Measurements from ENCODE around the gene BRWD1. TPM values are rescaled to one million over a fixed set of nuclear protein-coding genes. Genes with fewer than 3 reads are reported as not detected.

The BRWD1 gene
- 42.7 and 46.9 TPM in 2 replicates for total RNA-seq

DNA sequence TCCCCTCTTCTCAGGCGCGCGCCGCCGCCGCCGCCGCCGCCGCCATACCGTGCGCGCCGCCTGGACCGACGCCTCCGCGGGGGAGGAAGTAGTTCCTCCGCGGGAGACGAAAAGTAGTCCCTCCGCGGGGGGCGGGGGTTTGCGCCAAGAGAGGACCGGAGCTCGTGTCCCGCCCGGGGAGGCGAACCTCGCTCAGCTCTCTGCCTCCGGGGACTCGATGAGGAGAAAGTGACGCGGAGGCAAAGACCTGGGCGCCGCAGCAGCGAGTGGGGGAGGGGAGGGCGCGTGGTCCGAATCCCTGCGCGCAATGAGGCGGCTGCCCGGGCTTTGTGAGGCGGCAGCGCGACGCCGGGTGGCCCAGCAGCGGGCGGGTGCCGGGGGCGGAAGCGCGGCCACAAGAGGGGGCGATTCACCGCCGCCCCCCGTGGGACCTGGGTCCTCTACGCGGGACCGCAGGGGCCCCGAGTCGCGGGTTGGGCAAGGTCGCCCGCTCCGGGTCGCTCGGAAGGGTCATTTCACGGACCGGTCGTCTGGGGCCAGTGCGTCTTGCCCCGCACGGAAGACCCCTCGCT, at the start of gene BRWD1:
Gene BRWD1, minus strand, starts transcription at position 62 of the 572 bp plus-strand sequence. CDS start 141 bp downstream, outside the sequence.

DNA sequence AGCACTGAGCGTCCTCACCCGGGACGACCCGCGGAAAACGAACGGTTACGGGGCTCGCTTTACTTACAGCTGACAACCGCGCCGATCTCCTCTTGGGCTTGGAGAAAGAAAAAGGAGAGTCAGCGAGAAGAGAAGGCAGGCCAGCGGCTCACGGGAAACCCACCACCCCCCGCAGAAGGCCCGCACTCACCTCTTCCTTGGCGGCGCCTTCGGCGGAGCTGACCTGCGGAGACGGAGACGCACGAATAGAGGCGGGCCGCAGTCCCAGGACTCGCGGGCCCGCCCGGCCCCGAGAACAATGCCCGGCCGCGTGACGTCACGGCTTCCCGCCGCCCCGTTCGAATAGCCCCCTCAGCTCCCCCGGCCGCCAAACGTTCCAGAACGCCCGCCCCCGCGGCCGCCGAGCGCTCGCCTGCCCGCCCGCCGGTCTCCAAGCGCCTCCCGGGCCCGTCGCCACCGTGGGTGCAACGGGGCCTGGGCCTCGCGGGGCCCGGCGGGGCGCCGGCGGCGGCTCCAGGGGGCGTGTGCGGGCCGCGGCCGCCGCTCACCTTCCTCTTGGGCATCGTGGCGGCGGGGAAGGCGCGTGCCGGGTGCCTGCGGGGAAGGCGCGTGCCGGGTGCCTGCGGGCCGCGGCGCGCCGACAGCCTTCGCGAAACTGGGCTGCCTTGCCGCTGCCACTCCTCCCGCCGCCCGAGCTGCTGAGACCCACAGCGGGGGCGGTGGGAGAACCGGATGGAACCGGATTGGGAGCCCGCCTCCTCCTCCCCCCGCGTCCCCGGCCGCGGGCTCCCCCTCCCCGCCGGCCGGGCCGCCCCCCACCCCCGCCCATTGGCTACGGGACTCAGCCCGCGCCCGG, 35.2 kb upstream of the BRWD1 start, which contains the start of gene HMGN1:
Gene HMGN1, minus strand, starts transcription at position 734 of the 856 bp plus-strand sequence. Its CDS starts 171 bp downstream, at position 563.

DNA sequence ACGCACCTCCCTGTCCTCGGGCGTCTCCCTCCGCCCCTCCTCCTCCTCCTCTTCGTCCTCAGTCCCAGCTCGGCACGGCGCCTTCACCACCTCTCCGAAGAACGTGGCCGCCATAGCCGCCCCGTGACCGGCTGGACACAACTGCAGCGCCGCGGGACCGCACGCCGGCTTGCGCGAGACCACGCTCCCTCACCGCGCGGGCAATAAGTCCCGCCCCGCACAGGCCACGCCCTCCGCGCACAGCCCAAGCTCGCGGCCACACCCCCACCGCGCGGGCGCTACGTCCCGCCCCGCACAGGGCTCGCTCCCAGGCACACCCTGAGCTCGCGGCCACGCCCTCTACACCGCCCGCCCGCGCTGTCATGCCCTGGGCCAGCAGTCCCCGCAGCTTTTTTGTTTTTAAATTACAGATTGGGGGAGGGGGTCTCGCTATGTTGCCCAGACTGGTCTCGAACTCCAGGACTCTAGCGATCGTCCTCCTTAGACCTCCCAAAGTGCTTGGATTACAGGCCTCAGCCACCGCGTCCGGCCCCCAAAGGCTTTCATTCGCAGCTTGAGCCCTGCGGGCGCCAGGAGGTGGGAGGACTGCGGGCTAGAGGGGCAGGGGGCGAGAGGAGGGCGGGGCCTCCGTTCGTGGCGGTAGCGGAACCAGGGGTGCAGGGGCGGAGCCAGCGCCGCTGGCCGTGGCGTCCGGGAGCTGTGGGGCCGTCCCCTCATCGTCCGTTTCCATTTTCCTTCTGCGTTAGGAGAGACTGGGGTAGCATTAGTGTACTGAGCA, 130.0 kb downstream of the BRWD1 start, which contains the start of gene PSMG1:
Gene PSMG1, minus strand, starts transcription at position 180 of the 778 bp plus-strand sequence. Its CDS starts 66 bp downstream, at position 114.

Other genes starting within 250 kb of the BRWD1 start
- gene PSMG1, start 130.2 kb downstream of the BRWD1 start, total RNA-seq: 61.4 and 65.8 TPM in 2 replicates
- 177 and 225 TPM in 2 replicates for gene HMGN1, start 35.5 kb upstream of the BRWD1 start, total RNA-seq
- gene LCA5L, start 132.1 kb upstream of the BRWD1 start, total RNA-seq: 1.3 and 1.8 TPM in 2 replicates
- 5.7 and 10.5 TPM in 2 replicates for gene SH3BGR, start 138.3 kb upstream of the BRWD1 start, total RNA-seq